Measurements from ENCODE around the gene DTNB.
"Not testable (repeated sequence)": the region's sequence is repeated elsewhere in the genome, so short reads cannot be mapped to it uniquely, and the experiment has no call there.

The DTNB gene

DNA sequence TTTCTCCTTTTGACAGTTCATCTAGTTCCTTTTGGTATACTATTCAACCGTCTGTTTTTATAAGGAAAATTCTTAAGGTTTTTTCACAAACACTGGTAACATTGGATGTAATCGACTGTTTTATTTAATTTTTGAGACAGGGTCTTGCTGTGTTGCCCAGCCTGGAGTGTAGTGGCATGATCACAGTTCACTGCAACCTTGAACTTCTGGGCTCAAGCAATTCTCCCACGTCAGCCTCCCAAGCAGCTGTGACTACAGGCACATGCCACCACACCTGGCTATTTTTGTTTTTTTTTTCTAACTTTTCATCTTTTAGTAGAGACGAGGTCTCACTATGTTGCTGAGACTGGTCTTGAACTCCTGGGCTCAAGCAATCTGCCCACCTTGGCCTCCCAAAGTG, 227.3 kb downstream of the DTNB start:
- DNase-seq, result no peak

- DNase-seq, result no peak
Observed at GRCh38 chr2:25445464-25445863, 227.9 kb downstream of the DTNB start.

DNA sequence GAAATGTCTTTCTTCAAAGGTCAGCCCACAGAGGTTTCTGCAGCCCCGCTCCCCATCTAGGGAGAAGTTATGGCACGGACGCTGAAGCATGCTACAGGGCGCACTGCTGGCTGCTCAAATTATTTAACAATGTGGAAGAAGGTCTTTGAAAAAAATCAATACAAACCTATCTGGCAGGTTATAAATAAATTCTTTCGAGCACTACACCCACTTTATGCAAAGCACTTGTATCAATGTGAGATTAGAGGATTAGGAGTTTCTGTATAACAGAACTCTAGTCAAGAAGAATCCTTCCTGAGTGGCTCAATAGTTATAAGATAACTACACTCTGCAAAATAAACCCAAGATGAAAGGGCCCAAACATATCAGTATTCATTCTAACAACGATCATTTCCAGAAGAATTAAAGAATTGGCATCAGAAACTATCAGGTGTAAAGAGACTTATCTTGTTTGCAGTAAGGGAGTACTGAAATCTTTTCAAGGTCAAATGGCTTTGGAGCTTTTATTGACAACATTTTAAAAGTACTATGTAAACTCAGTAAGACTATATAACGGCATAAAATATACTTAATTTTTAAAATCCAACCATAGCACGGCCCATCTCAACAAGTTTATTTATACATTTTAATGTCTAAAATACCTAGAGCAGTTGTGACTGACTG, 228.6 kb downstream of the DTNB start:
- no peak for DNase-seq

DNA sequence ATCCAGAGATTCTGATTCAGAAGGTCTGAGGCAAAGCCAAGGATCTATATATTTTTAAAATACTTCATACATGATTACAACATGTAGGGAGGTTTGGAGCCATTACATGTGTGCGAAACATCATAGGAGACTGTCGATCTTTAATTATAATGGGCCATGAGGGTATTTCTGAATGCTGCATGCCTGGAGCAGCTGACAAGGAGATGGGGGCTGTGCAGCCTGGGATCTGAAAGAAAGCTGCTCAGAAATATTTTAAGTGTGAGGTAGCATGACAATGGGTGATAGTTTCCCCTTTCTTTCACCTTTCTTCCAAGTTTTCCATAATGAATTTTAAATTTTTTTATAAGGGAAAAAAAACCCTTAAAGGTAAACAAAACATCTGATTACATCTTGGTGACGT, 229.6 kb downstream of the DTNB start:
- no peak for DNase-seq

DNA sequence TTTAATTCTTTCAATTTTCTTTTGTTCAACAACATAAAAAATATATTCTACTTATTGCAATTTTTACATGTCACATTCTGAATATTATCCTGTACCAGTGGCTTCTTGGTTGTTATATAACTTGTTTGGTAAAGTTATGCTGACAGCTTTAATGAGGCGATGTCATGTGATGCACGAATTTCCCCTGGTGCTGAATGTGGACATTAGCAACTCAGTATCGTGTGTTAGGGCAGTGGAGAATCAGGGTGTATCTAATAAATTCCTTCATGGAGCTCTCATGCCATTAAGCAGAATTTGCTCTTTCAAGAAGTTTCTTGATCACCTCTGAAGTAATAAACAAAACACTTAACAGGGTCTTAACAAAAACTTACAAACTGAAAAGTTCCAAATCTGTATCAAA, 232.0 kb downstream of the DTNB start:
- DNase-seq, result no peak

DNA sequence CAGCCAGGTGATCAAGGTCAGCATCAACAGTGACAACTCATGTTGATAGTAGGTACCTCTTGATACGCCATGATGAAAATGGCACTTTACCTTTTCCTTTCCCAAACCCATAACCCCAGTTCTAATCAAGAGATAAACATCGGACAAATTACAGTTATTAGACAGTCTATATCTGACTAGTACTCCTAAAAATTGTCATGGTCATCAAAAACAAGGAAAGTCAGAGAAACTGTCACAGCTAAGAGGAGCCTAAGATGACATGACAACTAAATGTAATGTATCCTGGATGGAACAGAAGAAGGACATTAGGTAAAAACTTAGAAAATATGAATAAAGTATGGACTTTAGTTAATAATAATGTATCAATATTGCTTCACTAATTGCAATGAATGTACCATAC, 234.6 kb downstream of the DTNB start:
- DNase-seq, result no peak

DNA sequence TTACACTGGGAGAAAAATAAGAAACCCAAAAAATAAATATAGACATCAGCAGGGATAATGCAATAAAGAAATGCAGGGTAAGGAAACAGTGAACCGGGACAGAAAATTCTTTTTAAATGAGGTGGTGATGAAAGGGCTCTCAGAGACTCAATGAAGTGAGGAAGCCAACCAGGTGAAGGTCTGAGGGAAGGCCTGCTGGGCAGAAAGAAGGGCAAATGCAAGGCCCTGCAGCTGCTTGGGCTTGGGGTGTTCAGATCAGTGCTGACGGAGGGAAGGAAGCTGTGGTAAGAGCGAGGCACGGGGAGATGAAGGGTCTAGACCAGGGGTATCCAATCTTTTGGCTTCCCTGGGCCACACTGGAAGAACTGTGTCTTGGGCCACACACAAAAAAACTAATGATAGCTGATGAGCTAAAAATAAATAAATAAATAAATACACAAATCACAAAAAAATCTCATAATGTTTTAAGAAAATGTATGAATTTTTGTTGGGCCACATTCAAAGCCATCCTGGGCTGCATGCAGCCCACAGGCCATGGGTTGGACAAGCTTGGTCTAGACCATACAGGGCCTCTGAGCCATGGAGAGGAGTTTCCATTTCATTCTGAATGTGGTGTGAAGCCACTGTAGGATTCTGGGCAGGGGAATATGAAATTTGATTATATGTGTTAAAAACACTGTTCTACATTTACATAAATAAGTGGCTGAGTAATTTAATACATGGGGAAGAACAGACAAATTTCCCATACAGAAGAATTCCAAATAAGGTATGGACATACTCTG, 235.3 kb downstream of the DTNB start:
- no peak for DNase-seq

- DNase-seq, result no peak
Observed at GRCh38 chr2:25435421-25435820, 238.0 kb downstream of the DTNB start.

DNA sequence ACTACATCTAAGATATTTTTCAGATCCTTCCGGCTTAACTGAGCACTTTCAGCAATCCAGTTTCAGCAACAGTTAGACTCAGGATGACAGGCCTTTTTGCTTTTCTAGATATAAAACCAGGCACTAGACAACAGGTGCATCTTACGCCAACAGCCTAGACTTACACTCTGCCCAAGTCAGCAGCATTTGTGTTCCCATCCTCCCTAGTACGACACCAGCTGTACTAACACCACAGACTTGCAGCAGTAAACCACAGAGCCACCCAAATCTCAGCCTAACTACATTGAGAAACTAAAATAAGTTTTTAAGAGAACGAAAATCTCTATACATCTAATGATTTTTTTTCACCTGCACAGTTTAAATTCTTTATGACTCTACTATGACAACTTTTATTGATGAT, 241.8 kb downstream of the DTNB start:
- no peak for DNase-seq

- DNase-seq, result no peak
Observed at GRCh38 chr2:25430556-25430955, 242.8 kb downstream of the DTNB start.

DNA sequence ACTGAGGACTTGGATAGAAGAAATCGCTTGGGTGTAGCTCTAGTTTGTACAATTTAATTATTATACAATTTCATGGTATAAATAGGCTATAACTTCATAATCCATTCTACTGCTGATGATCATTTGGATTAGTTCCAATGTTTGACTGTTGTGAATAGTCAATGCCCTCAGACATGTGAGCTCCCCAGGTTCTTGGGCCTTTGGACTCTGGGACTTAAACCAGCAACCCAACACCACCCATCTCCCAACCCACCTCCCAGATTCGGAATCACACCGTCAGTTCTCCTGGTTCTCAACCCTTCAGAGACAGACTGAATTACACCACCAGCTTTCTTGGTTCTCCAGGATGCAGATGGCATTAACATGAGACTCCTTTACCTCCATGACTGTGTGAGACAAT, 247.1 kb downstream of the DTNB start:
- no peak for DNase-seq

GRCh38 chr2:25424426-25425028, 248.8 kb downstream of the DTNB start:
- no peak for DNase-seq

GRCh38 chr2:25421820-25422411, 251.5 kb downstream of the DTNB start:
- DNase-seq, result no peak

DNA sequence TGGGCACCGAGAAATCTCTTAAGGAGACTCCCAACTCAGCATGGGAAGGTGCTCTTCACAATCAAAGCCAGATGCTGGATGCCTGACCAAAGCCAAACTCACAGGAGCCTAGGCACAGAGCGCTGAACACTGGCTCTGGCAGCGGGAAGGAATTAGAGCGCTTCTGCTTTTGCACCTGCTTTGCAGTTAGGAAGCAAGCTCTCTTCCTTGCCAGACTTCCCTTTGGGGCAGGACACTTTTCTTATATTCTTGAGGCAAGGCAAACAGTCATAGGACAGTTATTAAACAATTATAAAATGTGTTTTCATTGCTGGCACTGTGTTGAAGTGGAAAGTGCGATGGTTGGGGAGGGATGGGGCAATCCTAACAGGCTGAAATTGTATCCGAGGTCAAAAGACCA, 252.1 kb downstream of the DTNB start:
- no peak for DNase-seq

DNA sequence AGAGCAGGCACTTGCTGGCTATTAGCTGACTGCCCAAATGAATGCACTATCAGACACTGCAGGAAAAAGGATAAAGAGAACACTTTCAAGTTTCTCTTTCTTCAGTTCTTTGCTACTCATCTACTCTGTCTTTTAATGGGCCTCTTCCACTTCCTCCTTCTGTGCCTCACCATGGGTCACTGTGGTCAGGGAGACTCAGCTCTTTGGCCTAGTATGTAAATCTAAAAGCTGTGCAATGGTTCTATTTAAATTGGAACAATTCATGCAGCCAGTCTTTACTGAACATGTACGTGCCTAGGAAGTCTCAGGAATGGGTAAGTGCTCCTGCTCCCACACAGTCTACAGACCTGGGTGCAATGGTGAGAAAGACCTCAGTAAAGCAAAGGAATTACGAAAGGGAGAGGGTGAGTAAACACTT, 252.5 kb downstream of the DTNB start:
- DNase-seq, result no peak

- DNase-seq, result no peak
Observed at GRCh38 chr2:25419678-25420242, 253.6 kb downstream of the DTNB start.

DNA sequence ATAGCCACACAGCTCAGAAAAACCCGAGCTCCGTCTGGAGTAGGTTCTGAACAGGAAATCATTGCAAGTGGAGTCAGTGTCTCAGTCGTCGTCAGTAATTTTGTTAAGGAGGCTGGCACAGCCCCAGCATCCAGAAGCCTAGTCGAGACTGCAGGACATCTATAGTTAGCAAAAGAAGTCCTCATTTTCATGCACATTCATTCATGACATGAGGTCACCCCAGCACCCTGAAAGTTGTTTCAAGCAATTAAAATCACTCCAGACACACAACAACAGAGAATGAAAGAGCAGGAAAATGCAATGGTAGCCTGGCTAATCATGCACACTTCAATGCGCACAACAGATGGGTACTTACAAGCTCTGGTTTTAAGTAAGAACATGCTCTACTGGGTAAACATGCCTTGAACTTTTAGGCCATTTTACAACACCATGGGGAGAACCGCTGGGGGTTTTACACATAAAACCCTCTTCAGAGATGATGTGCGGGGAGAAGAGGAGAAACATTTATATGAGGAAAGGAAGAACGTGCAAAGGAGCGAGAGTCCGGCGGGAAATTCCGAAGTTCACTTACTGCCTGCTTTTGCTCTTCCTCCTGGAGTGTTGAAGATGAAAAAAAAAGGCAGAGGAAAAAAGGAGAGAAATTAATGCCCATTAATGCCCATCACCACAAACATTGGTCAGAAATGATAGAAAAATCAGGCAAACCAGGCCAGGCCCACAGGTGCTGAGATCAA, 254.3 kb downstream of the DTNB start:
- DNase-seq, result no peak

GRCh38 chr2:25417715-25418369, 255.5 kb downstream of the DTNB start:
- no peak for DNase-seq

DNA sequence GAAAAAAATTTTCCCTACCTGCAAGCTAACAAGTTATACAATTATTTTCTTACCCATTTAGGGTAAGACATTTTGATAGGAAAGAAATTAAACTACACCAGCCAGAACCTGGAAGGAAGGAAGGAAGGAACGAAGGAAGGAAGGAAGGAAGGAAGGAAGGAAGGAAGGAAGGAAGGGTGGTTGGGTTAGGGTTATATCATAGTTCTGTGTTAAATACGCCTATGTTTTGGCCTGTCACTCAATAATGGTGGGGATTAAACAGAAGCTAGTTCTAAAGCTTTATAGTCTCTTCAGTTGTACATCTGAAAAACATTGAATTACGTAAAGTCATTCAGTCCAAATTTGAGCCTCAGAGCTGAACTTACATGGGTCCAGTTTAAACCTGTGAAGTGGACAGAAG, 256.7 kb downstream of the DTNB start:
- no peak for DNase-seq

DNA sequence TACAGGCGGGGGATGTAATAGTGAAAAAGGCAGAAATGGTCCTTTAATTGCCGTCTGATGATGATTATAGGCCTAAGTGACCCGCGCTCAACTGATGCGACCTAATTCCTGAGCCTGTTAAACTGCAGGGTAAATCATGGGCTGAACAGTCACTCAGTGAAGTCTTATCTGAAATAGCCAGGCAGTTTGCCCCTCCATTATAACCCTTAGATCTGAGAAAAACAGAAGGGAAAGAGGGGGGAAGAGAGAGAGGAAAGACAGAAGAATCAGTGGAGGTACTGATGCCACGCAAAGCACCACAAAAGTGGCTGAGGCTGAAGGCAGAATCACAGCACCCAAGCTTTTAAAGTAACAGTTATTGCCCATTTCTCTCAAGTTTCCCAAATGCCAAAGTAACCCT, 258.6 kb downstream of the DTNB start:
- no peak for DNase-seq

DNA sequence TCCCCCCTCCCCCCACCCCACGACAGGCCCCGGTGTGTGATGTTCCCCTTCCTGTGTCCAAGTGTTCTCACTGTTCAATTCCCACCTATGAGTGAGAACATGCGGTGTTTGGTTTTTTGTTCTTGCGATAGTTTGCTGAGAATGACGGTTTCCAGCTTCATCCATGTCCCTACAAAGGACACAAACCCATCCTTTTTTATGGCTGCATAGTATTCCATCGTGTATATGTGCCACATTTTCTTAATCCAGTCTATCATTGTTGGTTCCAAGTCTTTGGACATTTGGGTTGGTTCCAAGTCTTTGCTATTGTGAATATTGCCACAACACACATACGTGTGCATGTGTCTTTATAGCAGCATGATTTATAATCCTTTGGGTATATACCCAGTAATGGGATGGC, 260.0 kb downstream of the DTNB start:
- DNase-seq, result not testable (repeated sequence)

DNA sequence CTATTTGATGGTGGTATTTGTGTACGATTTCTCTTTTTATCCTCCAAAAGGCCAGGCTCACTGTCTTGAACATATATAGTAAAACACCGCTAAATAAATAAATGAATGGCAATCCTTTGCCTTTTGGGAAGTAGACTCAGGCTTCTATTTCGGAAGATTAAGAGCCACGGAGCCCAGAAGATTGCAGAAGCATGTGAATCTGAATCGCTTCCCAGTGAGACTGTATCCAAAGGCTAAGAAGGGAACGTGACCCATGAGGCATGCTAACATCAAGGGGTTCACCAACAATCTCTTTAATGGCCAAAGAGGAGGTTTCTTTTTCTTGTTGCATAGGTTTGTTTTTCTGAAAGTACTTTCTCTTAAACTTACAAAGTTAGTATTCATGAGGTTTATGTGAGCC, 261.6 kb downstream of the DTNB start:
- no peak for DNase-seq
